ENCODE data around the gene TESMIN.

DNA sequence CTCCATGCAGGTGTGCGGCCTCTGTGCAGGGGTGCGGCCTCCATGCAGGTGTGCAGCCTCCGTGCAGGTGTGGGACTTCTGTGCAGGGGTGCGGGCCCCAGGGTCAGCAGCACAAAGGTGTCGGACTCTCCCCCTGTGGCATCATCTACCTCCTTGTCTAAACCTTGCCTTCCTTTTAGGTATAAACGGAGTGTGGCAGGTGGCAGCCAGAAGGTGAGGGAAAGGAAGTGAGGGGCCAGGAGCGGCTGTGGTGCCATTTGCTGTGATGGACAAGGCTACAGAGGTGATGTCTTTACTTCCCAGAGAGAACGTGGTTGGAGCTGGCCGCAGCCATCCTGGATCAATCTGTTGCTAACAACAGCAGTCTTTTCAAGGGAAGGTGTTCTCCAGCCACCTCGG is 57.8 kb downstream of the TESMIN start:
- TF ChIP-seq, protein P1, sequence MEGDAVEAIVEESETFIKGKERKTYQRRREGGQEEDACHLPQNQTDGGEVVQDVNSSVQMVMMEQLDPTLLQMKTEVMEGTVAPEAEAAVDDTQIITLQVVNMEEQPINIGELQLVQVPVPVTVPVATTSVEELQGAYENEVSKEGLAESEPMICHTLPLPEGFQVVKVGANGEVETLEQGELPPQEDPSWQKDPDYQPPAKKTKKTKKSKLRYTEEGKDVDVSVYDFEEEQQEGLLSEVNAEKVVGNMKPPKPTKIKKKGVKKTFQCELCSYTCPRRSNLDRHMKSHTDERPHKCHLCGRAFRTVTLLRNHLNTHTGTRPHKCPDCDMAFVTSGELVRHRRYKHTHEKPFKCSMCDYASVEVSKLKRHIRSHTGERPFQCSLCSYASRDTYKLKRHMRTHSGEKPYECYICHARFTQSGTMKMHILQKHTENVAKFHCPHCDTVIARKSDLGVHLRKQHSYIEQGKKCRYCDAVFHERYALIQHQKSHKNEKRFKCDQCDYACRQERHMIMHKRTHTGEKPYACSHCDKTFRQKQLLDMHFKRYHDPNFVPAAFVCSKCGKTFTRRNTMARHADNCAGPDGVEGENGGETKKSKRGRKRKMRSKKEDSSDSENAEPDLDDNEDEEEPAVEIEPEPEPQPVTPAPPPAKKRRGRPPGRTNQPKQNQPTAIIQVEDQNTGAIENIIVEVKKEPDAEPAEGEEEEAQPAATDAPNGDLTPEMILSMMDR (IDR thresholded peaks at IDR 0.05) = no peak
- TF ChIP-seq POLR2A (IDR thresholded peaks at IDR 0.05) (no peak), POLR2AphosphoS5 (IDR thresholded peaks at IDR 0.05) (no peak)

Measured in transverse colon (tissue), 4 donors.